Activated CD4-positive, alpha-beta T cell treated with anti-CD3 and anti-CD28 coated beads for 24 hours (primary cell): Measurements from ENCODE around the gene CATSPERD.

Experiments
- DNase-seq, 2 donors: peaks; one replicate each; pipeline ENCODE4 v3.0.0-alpha.2; 2020; ENCODE audit warnings: low read depth in 2 of 2

CATSPERD gene, protein sequence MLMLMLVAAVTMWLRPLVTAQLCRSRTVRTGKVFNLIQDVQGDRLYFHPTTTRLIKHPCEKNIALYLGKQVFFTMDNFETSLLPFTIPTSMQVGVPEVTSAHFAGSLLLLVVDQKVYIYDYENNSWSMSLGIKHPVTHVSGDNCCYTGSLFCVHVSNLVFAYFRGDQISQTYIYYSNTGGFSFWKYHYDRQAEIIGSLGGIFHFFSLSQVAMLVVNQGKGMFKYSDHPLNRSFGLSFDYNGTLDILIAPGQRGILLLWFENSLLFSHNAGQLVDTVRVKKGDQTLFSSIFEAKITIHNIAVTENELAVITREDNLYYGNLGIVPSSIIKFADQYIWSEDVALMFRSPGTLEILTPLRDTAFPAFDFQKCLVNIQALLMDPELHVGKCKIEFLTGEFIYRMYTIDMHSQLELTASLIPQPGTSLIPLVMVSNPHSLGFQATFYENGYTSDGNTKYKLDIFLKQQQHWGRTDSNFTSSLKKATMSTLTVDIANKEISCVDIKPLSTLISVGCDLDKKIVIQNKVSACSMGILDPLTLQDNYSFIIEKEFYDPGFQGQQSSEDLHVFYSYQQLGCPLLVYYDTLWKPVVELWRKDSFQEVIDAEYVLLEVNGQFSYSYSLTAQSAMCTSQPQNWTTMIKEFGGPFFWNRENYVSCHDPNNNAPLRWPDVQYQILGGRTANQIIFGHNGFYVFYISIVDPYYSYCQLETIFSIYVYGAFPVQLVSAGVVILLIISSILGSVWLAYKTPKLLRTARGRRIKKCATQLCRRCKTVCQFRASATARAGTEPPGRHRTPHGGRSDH

GRCh38 chr19:5719961-5720790 lies at the start of gene CATSPERD, which contains the start of gene LONP1:
Gene CATSPERD (plus strand): TSS chr19:5720637. CDS start chr19:5720738, 101 bp downstream.
Gene LONP1 (minus strand): TSS chr19:5720146. CDS start chr19:5720132, 14 bp downstream.
- DNase-seq = peak; percentile 96 to 97

- no peak for DNase-seq
Measured at GRCh38 chr19:5671600-5671999, 48.8 kb upstream of the CATSPERD start.

DNA sequence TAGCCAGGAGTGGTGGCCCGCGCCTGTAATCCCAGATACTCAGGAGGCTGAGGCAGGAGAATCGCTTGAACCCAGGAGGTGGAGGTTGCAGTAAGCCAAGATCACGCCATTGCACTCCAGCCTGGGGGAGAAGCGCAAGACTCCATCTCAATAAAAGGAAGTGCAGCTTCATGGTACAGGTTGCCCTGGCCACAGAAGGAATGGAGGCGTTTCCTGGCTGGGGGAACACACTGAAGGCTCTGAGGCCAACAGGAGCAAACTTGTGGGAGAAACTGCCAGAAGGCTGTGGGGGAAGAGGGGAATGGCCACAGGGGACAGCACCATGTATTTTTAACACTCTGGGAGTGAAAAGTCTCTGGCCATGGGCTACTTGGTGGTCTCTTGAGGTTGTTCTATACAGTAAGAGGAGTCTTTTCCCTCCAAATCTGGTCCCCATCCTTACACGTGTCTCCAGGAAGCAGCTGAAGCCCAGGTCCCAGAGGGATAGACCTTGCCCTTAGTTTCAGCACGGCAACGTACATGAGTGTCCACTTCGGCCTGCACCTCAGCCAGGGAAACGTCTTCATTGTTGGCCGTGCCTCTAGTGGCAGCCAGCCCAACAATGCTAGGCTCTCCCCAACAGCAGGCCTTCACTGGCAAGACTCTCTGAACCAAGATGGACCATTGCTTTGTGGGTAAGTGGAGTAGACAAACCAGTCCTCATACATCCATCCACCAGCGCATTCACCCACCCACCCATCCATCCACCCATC lies 47.6 kb upstream of the CATSPERD start:
- no peak for DNase-seq

GRCh38 chr19:5673752-5674151 lies 46.7 kb upstream of the CATSPERD start:
- no peak for DNase-seq

DNA sequence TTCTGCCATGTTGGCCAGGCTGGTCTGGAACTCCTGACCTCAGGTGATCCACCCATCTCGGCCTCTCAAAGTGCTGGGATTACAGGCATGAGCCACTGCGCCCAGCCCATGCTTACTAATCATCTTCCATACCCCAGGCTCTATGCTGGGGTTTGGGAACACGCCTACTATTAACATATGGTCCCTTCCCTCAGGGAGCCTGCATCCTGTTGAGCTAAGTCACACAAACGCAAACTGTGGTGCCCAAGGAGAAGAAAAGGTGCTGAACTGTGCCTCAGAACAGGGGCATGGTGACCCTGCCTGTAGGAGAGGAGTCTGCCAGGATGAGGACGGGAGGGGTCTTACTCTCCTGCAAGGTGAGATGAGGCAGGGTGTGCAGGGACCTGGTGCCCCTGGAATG lies 45.7 kb upstream of the CATSPERD start:
- no peak for DNase-seq

DNA sequence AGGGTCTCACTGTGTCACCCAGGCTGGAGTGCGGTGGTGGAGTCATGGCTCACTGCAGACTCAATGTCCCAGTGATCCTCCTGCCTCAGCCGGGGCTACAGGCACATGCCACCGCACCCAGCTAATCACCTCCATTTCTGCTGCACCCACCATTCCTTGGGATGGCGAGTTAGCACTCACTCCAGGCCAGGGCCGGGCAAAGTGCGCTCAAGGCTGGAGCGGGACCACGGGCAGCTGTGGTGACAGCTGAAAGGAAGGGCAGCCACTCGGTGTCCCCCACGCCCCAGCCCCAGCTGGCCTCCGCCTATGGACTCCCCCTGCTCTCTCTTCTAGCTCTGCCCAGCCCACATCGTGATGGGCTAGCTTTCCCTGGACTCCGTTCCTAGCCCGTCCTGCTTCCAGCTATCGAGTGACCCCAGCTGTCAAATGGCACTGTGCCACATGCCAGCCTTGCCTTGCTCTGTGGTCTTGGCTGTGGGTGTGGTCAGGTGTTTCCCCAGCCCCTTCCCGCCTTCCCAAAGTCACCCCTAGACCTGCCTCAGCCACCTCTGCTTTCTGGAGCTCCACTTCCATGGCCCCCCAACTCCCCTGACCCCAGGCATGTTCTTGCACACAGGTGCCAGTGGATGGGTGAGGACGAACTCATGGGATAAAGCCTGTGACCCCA lies 44.2 kb upstream of the CATSPERD start:
- no peak for DNase-seq

DNA sequence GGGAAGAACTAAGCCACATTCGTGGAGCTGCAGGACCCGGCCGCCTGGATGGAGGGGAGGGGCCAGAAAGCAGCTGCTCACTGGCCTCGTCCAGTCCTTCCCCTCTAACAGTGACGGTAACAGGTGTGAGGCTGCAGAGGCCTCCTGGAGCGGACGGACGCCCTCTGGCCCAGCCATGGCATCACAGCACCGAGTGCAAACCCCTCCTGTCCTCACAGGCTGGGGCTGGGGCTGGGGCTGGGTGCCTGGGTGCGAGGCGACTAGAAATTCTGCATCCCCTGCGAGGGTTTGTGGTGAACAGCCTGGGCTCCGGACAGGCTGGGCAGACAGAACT lies 43.7 kb upstream of the CATSPERD start:
- no peak for DNase-seq

DNA sequence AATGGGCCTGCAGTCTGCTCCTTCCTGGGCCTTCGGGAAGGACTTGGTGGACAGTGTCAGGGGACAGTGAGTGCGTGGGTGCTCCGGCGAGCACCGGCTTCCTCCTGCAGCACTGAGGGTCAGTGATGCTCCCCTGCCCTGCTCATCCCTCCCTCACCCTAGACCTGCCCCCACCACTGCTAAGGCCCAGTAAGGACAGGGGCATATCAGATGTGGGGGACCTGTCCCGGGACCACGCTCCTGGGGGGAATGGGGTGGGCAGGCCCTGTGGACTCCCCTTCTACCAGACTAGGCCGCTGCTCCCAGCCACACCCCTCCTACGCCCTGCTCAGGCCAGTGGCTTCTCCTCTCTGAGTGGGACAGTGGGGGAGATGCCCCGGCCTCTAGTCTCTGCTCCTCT lies 43.3 kb upstream of the CATSPERD start:
- no peak for DNase-seq

DNA sequence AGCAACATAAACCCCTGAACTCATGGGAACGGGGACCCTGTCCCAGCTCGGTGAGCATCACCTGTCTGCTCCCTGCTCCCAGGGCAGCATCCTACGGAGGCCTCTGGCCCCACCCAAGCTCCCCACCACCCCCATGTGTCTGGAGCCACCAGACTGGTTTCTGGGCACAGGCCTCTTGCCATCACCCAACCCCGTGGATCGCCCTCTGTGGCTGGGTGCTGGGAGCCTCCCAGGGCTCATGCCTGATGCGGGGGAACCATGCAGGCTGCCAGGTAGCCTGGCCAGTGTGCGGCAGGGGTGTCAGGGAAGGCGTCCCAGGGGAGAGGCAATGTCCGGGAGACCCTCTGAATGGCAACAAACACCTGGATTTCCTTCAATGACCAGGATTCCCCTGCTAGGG lies 42.9 kb upstream of the CATSPERD start:
- no peak for DNase-seq

DNA sequence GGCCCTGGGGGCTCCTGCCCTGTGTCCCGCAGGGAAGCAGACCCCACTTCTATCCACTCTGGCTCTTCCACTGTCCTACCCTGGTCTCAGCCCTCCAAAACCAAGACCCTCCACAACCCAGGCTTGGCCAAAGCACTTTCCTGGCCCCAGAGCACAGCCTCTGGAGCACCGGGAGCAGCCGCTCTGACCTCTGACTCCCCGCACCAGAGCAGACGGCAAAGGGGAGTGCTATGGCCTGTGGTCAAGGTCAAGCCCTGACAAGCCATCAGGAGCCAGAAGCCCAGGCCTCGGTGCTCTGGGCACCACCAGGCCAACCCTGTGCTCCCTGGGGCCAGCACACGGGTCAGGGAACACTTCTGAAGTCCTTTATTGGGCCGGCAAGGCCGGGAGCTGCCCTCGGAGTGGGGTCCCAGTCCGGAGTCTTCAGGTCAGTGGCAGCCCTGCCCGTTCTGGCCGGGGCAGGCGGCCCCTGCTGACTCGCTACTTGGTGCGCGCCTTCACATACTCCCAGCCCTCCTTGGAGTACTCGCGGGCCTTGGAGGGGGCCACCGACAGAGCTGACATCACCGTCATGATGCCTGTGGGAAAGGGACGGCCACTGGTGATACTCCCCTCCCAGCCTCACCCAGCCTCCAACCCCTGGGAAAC lies 42.2 kb upstream of the CATSPERD start:
- no peak for DNase-seq

GRCh38 chr19:5679289-5680083 lies 41.0 kb upstream of the CATSPERD start:
- DNase-seq = no peak

DNA sequence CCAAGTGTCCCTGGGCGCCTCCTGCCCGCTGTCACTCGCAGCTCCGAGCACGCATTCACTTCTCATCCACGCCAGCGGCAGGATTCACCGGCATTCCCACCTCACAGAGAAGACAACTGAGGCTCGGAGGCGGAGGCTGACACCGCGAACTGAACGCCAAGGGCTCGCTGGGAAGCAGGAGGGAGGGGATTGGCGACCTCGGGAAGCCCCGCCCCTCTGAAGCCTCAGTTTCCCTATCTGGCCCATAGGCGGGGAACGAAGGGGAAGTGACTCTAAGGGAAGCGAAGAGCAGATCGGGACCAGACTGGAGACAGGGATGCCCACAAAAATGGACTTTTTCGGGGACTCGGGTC lies 40.4 kb upstream of the CATSPERD start:
- DNase-seq = no peak

DNA sequence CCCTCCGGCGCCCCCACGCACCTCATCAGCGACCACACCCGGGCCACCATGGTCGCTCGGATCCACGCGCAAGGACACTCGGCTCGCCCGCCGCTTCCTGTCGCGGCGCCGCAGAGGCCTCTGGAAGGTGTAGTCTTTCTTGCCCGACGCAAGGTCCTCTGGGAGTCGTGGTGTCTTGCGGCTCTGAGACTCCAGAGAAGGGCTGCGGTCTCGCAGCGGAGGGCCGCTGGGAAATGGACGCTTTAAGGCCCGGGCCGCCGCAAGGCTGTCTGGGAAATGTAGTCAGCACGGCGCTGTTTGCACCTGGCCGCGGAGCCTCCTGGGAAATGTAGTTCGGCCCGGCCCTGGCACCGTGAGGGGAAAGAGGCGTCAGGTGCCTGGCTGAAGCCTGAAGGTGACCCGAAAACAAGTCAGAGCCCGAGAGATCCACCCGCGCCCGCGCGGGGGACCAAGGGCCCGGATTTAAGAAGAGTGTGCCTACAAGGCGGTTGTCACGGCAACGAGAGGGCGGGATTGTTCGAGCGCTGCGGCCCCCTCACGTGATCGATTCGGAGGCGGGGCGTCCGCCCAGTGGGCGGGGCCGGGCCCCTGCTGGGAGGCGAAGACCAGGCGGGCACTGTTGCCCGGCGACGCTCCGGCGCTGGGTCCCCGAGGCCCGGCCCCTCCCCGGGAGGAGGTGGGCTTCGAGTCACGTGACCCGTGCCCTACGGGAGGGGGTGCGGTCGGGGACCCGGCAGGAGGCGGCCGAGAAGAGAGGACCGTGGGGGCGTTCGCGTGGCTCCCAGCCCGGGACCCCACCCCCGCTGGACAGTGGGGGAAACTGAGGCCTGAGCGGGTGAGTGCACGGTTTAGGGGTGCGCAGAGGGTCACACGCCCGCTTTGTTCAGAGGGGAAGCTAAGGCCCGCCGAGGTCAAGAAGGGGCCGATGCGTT lies 39.7 kb upstream of the CATSPERD start, which contains the start of the genes HSD11B1L and MICOS13:
TSS of gene HSD11B1L (plus strand) at position 591 of the 932 bp plus-strand sequence. CDS start 3,806 bp downstream, outside the sequence.
TSS of gene MICOS13 (minus strand) at position 80 of the 932 bp plus-strand sequence. CDS start at position 50, 30 bp downstream.
- peak; percentile 95 for DNase-seq

GRCh38 chr19:5681391-5682106 lies 38.9 kb upstream of the CATSPERD start:
- no peak for DNase-seq

GRCh38 chr19:5682107-5682482 lies 38.3 kb upstream of the CATSPERD start:
- no peak for DNase-seq

DNA sequence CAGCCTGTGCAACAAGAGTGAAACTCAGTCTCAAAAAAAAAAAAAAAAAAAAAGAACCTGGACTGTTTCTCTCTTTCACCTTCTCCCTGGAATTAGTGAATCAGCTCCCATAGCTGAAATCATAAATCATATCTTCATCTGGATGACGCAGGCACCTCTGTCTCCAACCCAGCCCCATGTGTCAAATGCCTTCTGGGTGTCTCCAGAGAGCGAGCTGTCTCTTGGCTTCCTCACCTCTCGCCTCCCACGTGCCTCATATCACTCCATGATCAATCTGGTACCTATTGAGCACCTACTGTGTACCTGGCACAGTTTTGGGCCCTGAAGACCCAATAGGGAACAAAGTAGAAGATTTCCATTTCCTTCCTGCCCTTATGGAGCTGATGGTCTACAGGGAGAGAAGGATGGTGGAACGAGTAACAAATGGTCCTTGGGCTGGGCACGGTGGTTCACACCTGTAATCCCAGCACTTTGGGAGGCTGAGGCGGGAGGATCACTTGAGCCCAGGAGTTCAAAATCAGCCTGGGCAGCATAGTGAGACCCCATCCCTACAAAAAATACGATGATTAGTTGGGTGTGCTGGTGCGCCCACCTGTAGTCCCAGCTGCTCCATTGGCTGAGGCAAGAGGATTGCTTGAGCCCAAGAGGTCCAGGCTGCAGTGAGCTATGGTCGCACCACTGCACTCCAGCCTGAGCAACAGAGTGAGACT lies 37.1 kb upstream of the CATSPERD start:
- DNase-seq = no peak
